ENCODE measurements around the gene TNS1. TPM values are rescaled to one million over a fixed set of nuclear protein-coding genes. Genes with fewer than 3 reads are reported as not detected.

The TNS1 gene
- polyA plus RNA-seq, 4 donors, result 57.5 to 82.9 (median 63.6) TPM

GRCh38 chr2:217947383-217948350, 55.1 kb downstream of the TNS1 start:
- no peak for DNase-seq (ENCODE audit: low read depth in 4 of 4, low spot score in 3 of 4)

- no peak for DNase-seq (ENCODE audit: low read depth in 4 of 4, low spot score in 3 of 4)
Observed at GRCh38 chr2:217946051-217946450, 56.7 kb downstream of the TNS1 start.

GRCh38 chr2:217945530-217945929, 57.3 kb downstream of the TNS1 start:
- DNase-seq (ENCODE audit: low read depth in 4 of 4, low spot score in 3 of 4), result no peak

GRCh38 chr2:217944923-217945322, 57.9 kb downstream of the TNS1 start:
- no peak for DNase-seq (ENCODE audit: low read depth in 4 of 4, low spot score in 3 of 4)

GRCh38 chr2:217944366-217944765, 58.4 kb downstream of the TNS1 start:
- DNase-seq (ENCODE audit: low read depth in 4 of 4, low spot score in 3 of 4), result no peak

- peak in 1 of 4 donors; percentile 68 for DNase-seq (ENCODE audit: low read depth in 4 of 4, low spot score in 3 of 4)
Observed at GRCh38 chr2:217943446-217944321, 59.1 kb downstream of the TNS1 start.

- DNase-seq (ENCODE audit: low read depth in 4 of 4, low spot score in 3 of 4), result no peak
Observed at GRCh38 chr2:217942731-217943335, 60.0 kb downstream of the TNS1 start.

GRCh38 chr2:217941886-217942728, 60.7 kb downstream of the TNS1 start:
- DNase-seq (ENCODE audit: low read depth in 4 of 4, low spot score in 3 of 4), result no peak

GRCh38 chr2:217941339-217941738, 61.5 kb downstream of the TNS1 start:
- DNase-seq (ENCODE audit: low read depth in 4 of 4, low spot score in 3 of 4), result no peak

- DNase-seq (ENCODE audit: low read depth in 4 of 4, low spot score in 3 of 4), result no peak
Observed at GRCh38 chr2:217940261-217941220, 62.3 kb downstream of the TNS1 start.

- DNase-seq (ENCODE audit: low read depth in 4 of 4, low spot score in 3 of 4), result no peak
Observed at GRCh38 chr2:217939629-217940245, 63.1 kb downstream of the TNS1 start.

GRCh38 chr2:217939220-217939619, 63.6 kb downstream of the TNS1 start:
- DNase-seq (ENCODE audit: low read depth in 4 of 4, low spot score in 3 of 4), result no peak

- no peak for DNase-seq (ENCODE audit: low read depth in 4 of 4, low spot score in 3 of 4)
Observed at GRCh38 chr2:217938036-217938435, 64.8 kb downstream of the TNS1 start.

GRCh38 chr2:217937446-217937845, 65.3 kb downstream of the TNS1 start:
- no peak for DNase-seq (ENCODE audit: low read depth in 4 of 4, low spot score in 3 of 4)

GRCh38 chr2:217936952-217937351, 65.8 kb downstream of the TNS1 start:
- no peak for DNase-seq (ENCODE audit: low read depth in 4 of 4, low spot score in 3 of 4)

GRCh38 chr2:217935901-217936684, 66.7 kb downstream of the TNS1 start:
- no peak for DNase-seq (ENCODE audit: low read depth in 4 of 4, low spot score in 3 of 4)

GRCh38 chr2:217935235-217935879, 67.4 kb downstream of the TNS1 start:
- DNase-seq (ENCODE audit: low read depth in 4 of 4, low spot score in 3 of 4), result no peak
